GM19324 (cell line): ENCODE results near the gene SMARCD3.

Source experiments
- ATAC-seq: cut with Tn5 transposase; IDR thresholded peaks from one replicate; pipeline ENCODE4 v1.9.1; 2021; ENCODE audit warnings: mild to moderate bottlenecking, moderate library complexity; ENCODE audit not compliant: unreplicated experiment, low FRiP score

SMARCD3 gene

GRCh38 chr7:151193203-151193978 lies 55.1 kb downstream of the SMARCD3 start:
- no peak for ATAC-seq

- no peak for ATAC-seq
Observed at GRCh38 chr7:151192002-151192539, 56.4 kb downstream of the SMARCD3 start.

GRCh38 chr7:151191544-151191943 lies 57.0 kb downstream of the SMARCD3 start:
- ATAC-seq = no peak

- no peak for ATAC-seq
Observed at GRCh38 chr7:151189038-151189437, 59.5 kb downstream of the SMARCD3 start.
